A673 (cell line): ENCODE measurements around the gene KRT73. TPM values are rescaled to one million over a fixed set of nuclear protein-coding genes. Genes with fewer than 3 reads are reported as not detected.

Experiments
- BruUV-seq: library from RNA; stranded (reverse); fragments of 400-500 nt; replicated peaks from 2 replicates; lab custom pipeline; 2021; lab: Mats Ljungman, UMichigan
- CTCF ChIA-PET: fragments of 300-600 bp; sonication (Branson Sonifier 250); formaldehyde crosslinking; loops from one replicate; lab custom pipeline; 2022; ENCODE audit warnings: antibody characterized with exemption; lab: Charles Lee
- POLR2A ChIA-PET: fragments of 300-600 bp; sonication (Branson Sonifier 250); formaldehyde crosslinking; loops from one replicate; lab custom pipeline; 2022; ENCODE audit warnings: antibody characterized with exemption; ENCODE audit not compliant: low non-redundant PET; lab: Charles Lee
- DNase-seq: peaks from one replicate; pipeline ENCODE4 v3.0.0-alpha.2; 2015; ENCODE audit warnings: low spot score
- H3K27ac ChIP-seq: fragments of 200-600 bp; sonication (generic); 2 replicates; pipeline ENCODE4 v1.5.1; 2016; ENCODE audit warnings: mixed run types, low read depth, mild to moderate bottlenecking, mixed read lengths, antibody characterized with exemption, low read length; ENCODE audit not compliant: poor library complexity, severe bottlenecking
- H3K27me3 ChIP-seq: fragments of 200-600 bp; sonication (generic); replicated peaks from 2 replicates; pipeline ENCODE4 v1.6.1; 2017; ENCODE audit warnings: mixed run types, low read depth, mild to moderate bottlenecking, mixed read lengths, antibody characterized with exemption, low read length; ENCODE audit not compliant: insufficient read depth, poor library complexity
- H3K36me3 ChIP-seq: fragments of 200-600 bp; sonication (generic); 2 replicates; pipeline ENCODE4 v1.6.1; 2016; ENCODE audit warnings: mixed run types, mild to moderate bottlenecking, mixed read lengths, antibody characterized with exemption, low read length; ENCODE audit not compliant: insufficient read depth, poor library complexity, severe bottlenecking
- H3K4me1 ChIP-seq: fragments of 200-600 bp; sonication (generic); 2 replicates; pipeline ENCODE4 v1.6.1; 2017; ENCODE audit warnings: mixed run types, mild to moderate bottlenecking, mixed read lengths, antibody characterized with exemption, low read length; ENCODE audit not compliant: insufficient read depth, poor library complexity, severe bottlenecking
- H3K4me3 ChIP-seq: fragments of 200-600 bp; sonication (generic); 2 replicates; pipeline ENCODE4 v1.5.1; 2016; ENCODE audit warnings: low read depth, mixed run types, mild to moderate bottlenecking, mixed read lengths, low read length; ENCODE audit not compliant: poor library complexity, severe bottlenecking
- H3K9me3 ChIP-seq: fragments of 200-600 bp; sonication (generic); 2 replicates; pipeline ENCODE4 v1.6.1; 2016; ENCODE audit warnings: mixed run types, low read depth, mild to moderate bottlenecking, mixed read lengths, antibody characterized with exemption, low read length; ENCODE audit not compliant: poor library complexity, severe bottlenecking
- EZH2 ChIP-seq: fragments of 200-600 bp; sonication (generic); IDR thresholded peaks from 2 replicates; pipeline ENCODE4 v1.6.1; 2017; ENCODE audit warnings: borderline replicate concordance, low read depth, mild to moderate bottlenecking, mixed read lengths, antibody characterized with exemption, low read length; ENCODE audit not compliant: poor library complexity, severe bottlenecking
- intact Hi-C: fragments of 100-400 bp; cut with micrococcal nuclease; formaldehyde crosslinking; loops from one replicate; pipeline ENCODE4 v1.10.0; 2022; ENCODE audit not compliant: unreplicated experiment
- total RNA-seq: library from RNA; stranded (reverse); gene quantifications from 2 replicates; pipeline ENCODE4 v1.2.3, GENCODE V29; 2021
- TF ChIP-seq, protein P1 (sequence below): fragments of 300-800, 200-600 bp; sonication (generic); conservative IDR thresholded peaks from 2 replicates; pipeline ENCODE4 v1.5.1; 2017; ENCODE audit warnings: low read depth, mild to moderate bottlenecking, antibody characterized with exemption, low read length, moderate library complexity, mixed read lengths

The KRT73 gene
- total RNA-seq, 1 experiment from 2014 or later, result not detected

GRCh38 chr12:52634266-52635056 lies 16.1 kb upstream of the KRT73 start:
- Histone ChIP-seq H3K27me3 (no peaks in the 10 kb centered on the region), H3K4me3 (no peak overlapping the region), H3K9me3 (no peaks in the 10 kb centered on the region), H3K27ac (no peak overlapping the region), H3K36me3 (no peaks in the 10 kb centered on the region), H3K4me1 (peaks cover 6% of the 10 kb centered on the region)
- DNase-seq, result no peak
- CTCF ChIA-PET, result interaction anchor here (0.8 kb wide), 1 partner anchor 240 kb away, joined by 4 read pairs; no protein-coding TSS in a partner anchor
- BruUV-seq, result no TSS peak
- TF ChIP-seq, protein P1, sequence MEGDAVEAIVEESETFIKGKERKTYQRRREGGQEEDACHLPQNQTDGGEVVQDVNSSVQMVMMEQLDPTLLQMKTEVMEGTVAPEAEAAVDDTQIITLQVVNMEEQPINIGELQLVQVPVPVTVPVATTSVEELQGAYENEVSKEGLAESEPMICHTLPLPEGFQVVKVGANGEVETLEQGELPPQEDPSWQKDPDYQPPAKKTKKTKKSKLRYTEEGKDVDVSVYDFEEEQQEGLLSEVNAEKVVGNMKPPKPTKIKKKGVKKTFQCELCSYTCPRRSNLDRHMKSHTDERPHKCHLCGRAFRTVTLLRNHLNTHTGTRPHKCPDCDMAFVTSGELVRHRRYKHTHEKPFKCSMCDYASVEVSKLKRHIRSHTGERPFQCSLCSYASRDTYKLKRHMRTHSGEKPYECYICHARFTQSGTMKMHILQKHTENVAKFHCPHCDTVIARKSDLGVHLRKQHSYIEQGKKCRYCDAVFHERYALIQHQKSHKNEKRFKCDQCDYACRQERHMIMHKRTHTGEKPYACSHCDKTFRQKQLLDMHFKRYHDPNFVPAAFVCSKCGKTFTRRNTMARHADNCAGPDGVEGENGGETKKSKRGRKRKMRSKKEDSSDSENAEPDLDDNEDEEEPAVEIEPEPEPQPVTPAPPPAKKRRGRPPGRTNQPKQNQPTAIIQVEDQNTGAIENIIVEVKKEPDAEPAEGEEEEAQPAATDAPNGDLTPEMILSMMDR, result no peak
- TF ChIP-seq EZH2, result no peak
- POLR2A ChIA-PET, result no interaction called here
- intact Hi-C loops, result no loop called here

- peaks cover 6% of the 10 kb centered on the region for H3K4me1 ChIP-seq
- no peak overlapping the region for H3K4me3 ChIP-seq
- CTCF ChIA-PET, result no interaction called here
- no TSS peak for BruUV-seq
- no peak for DNase-seq
- intact Hi-C loops, result no loop called here
- no peak overlapping the region for H3K27ac ChIP-seq
- H3K9me3 ChIP-seq, result no peaks in the 10 kb centered on the region
- POLR2A ChIA-PET, result no interaction called here
- TF ChIP-seq, protein P1, result no peak
- TF ChIP-seq EZH2, result no peak
- no peaks in the 10 kb centered on the region for H3K27me3 ChIP-seq
- H3K36me3 ChIP-seq, result no peaks in the 10 kb centered on the region
These were observed 15.0 kb upstream of the KRT73 start for GRCh38 chr12:52633383-52633782.

- intact Hi-C loops, result no loop called here
- no TSS peak for BruUV-seq
- Histone ChIP-seq H3K4me1 (peaks cover 6% of the 10 kb centered on the region), H3K27me3 (no peaks in the 10 kb centered on the region), H3K27ac (no peak overlapping the region), H3K36me3 (no peaks in the 10 kb centered on the region), H3K4me3 (no peak overlapping the region), H3K9me3 (no peaks in the 10 kb centered on the region)
- no peak for DNase-seq
- ChIA-PET POLR2A (no interaction called here), CTCF (no interaction called here)
- TF ChIP-seq, protein P1, result no peak
- no peak for TF ChIP-seq EZH2
These were observed 14.3 kb upstream of the KRT73 start for GRCh38 chr12:52632656-52633055.
